ENCODE results near the gene OSBP.

Gene OSBP

DNA sequence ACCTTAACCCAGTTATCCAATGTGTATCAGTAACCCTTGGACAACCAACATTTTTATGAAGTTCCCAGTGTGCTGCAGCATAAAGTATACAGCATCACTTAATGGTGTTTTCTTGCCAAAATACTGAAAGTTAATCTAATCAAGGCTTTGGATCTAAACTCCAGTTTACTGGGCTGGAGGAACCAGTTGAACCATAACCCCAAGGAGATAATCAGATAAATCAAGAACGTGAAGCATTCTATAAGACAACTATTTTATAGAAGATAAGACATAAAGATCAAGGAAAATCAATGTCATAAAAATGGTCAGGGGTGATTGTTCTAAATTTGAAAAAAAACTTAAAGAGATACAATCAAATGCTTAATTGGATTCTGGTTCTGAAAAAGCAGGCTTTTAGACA, 2.3 kb upstream of the OSBP start:
- no peak for DNase-seq (ENCODE audit: low spot score)
- TF ChIP-seq, protein P1, sequence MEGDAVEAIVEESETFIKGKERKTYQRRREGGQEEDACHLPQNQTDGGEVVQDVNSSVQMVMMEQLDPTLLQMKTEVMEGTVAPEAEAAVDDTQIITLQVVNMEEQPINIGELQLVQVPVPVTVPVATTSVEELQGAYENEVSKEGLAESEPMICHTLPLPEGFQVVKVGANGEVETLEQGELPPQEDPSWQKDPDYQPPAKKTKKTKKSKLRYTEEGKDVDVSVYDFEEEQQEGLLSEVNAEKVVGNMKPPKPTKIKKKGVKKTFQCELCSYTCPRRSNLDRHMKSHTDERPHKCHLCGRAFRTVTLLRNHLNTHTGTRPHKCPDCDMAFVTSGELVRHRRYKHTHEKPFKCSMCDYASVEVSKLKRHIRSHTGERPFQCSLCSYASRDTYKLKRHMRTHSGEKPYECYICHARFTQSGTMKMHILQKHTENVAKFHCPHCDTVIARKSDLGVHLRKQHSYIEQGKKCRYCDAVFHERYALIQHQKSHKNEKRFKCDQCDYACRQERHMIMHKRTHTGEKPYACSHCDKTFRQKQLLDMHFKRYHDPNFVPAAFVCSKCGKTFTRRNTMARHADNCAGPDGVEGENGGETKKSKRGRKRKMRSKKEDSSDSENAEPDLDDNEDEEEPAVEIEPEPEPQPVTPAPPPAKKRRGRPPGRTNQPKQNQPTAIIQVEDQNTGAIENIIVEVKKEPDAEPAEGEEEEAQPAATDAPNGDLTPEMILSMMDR (IDR thresholded peaks at IDR 0.05; ENCODE audit: borderline replicate concordance, control extremely low read depth, extremely low read depth, insufficient read depth, missing control alignments), result no peak
- in situ Hi-C loops (cut with MboI; ENCODE audit: low sequenced_read_pairs, unreplicated experiment), result no loop called here

DNA sequence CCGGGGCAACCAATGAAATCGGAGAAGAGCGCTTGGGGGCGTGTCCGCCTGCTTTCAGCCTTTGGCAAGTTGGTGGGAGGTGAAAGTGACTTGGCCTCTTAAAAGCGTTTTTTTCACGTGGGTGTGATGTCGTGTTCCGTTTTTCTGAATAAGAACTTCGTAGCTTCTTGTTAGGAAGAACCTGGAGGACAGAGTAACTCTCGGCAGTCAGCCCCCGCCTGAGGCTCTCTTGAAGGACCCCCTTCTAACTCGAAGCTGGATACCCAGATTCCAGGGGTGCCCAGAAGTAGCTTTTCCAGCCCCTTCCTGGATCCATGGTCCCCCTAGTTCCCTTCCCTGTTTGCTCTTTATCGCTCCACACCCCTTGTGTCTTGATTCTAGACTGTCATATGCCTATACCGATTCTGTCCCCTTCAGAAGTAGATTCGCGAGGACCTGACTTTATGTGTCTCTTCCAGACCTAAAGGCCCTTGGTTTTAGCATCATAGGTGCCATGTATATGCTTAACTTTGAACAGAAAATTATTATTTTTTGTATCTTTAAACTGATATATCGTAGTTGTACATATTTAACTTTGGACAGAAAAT, 915 bp upstream of the OSBP start:
- TF ChIP-seq, protein P1 (IDR thresholded peaks at IDR 0.05; ENCODE audit: borderline replicate concordance, control extremely low read depth, extremely low read depth, insufficient read depth, missing control alignments), result no peak
- no peak for DNase-seq (ENCODE audit: low spot score)
- in situ Hi-C loops (cut with MboI; ENCODE audit: low sequenced_read_pairs, unreplicated experiment), result no loop called here

DNA sequence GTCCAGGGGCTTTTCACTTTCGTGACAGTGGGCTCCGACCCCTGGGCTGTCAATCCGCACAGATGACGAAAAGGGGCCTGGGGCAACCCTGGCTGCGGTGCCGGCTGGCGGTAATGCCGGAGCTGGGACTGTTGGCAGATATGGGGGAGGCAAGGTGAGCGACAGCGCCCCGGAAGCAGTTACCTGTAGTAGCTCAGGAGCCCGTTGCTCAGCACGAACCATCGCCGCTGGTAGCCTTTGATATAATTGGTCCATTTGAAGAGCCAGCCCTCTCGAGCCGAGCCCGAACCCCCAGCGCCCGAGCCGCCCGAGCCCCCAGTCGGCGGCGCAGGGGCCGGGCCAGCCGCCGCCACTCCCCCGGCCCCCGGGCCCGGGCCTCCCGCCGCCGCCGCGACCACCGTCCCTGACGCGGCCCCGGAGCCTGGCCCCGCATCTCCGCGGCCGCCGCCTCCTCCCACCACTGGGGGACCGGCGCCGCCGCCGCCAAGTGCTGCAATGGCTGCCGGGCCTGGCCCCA, 396 bp downstream of the OSBP start:
- in situ Hi-C loops (cut with MboI; ENCODE audit: low sequenced_read_pairs, unreplicated experiment), result no loop called here

DNA sequence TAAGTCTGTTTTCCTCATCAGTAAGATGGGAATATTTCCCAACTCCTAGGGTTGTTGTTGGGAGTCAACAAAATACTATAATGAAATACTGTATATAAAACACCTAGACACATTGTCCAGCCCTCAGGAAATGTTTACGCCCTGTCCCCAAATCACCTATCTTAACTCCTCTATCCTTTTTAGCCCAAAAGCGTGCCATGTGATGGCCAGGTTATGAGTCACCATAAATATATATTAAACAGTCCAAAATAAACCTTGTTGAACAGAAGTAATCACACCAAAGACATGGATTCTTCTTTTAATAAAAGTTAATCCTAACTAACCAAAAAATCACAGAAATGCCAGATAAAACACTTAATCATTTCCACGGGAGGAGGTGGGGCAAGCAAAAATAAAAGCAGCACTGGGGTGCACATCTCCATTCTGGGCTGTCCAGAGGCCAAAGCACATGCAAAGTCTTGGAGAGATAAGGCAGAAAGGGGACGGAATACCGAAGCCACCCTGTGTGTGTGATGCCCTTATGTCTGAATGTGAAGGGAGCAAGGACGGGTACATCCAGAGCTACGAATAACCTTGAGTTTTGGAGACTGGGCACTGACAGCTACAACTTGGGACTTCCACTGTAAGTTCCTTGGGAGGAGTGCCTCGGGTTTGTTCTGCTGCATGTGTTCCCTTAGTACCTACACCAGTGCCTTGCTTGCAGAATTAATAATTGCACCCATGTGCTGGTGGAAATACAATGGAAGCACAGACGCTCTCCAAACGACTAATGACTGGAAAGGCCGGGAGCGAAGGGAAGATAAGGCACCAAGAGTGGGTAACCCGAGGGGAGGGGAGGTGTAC, 1.1 kb downstream of the OSBP start:
- no peak for DNase-seq (ENCODE audit: low spot score)
- TF ChIP-seq, protein P1 (IDR thresholded peaks at IDR 0.05; ENCODE audit: borderline replicate concordance, control extremely low read depth, extremely low read depth, insufficient read depth, missing control alignments), result no peak
- in situ Hi-C loops (cut with MboI; ENCODE audit: low sequenced_read_pairs, unreplicated experiment), result no loop called here

More for the DNA sequence above, 396 bp downstream of the OSBP start:
- DNase-seq (ENCODE audit: low spot score), result peak; percentile 48
- TF ChIP-seq, protein P1 (IDR thresholded peaks at IDR 0.05; ENCODE audit: borderline replicate concordance, control extremely low read depth, extremely low read depth, insufficient read depth, missing control alignments), result no peak

DNA sequence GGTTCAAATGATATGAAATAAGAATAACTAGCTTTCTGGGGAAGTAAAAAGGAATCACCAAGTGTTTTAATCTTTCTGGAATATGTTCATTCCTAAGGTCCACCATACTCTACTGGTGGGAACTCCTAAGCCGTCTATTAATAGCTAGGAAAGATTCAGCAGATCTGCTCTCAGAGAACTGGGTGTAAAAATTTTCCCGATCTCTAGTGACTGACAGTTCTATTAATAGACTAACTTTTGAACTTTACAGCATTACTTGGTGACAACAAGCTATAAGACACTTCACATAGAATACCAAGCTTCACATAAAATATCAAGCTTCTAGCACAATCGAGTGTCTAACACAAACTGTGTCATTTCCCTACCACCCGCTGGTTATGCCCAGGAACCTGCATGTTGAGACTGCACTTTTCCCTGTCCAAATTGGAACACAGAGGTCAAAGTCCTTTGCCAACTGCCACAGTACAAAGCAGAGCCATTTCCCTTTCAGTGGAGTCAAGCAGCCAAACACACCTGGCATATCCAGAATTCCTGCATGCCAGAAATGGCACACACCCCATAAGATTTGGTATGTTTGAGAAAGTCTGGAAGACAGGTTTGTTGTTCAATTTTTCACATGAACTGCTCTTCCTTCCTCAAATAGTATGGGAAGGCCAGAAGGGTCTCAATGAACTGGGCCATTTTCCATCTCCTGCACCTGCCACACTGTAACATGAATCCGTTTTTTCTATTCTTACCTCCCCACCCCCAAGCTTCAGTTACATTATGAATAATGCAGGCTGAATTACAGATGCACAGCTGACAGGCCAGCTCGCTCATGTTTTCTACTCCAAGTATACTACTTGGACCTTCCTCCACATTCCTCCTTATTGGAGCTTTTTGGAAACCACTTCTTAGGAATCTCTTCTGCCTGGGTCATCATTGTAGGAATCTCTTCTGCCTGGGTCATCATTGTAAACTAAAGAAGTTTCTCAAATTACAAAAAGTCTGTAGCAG, 3.7 kb downstream of the OSBP start:
- in situ Hi-C loops (cut with MboI; ENCODE audit: low sequenced_read_pairs, unreplicated experiment), result no loop called here
- DNase-seq (ENCODE audit: low spot score), result no peak
- TF ChIP-seq, protein P1 (IDR thresholded peaks at IDR 0.05; ENCODE audit: borderline replicate concordance, control extremely low read depth, extremely low read depth, insufficient read depth, missing control alignments), result no peak

DNA sequence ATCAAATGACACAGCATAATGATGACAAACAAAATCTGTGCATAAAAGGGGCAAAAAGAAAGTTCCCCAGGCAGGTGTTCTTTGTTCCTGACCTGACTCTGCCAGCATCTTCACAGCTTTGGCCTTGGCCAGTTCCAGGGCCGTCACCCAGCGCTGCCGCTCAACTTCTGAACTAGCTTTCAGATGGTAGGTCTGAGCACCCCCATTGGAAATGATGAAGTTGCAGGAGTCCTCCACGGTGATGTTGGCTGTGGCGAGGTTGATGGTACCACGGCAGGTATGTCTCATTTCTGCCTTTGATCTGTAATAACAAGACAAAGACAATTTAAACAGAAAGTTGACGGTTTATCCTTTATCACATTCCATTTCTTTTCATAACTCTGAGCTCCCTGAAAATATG, 5.3 kb downstream of the OSBP start:
- in situ Hi-C loops (cut with MboI; ENCODE audit: low sequenced_read_pairs, unreplicated experiment), result no loop called here
- TF ChIP-seq, protein P1 (IDR thresholded peaks at IDR 0.05; ENCODE audit: borderline replicate concordance, control extremely low read depth, extremely low read depth, insufficient read depth, missing control alignments), result no peak
- no peak for DNase-seq (ENCODE audit: low spot score)
